Trophoblast cell (in vitro differentiated cells and primary cell): ENCODE results near the gene DCDC2B.
A peak's percentile ranks its signal among the peaks of the same experiment; 100 is the strongest.

Experiments used
- DNase-seq, 2 donors: peaks; one replicate each; pipeline ENCODE4 v3.0.0-alpha.2; 2016
- H2AFZ ChIP-seq: 2 replicates; pipeline ENCODE4 v1.6.1; 2013; ENCODE audit warnings: low read length, moderate library complexity, mild to moderate bottlenecking; ENCODE audit not compliant: insufficient read depth, poor library complexity
- H2AK5ac ChIP-seq: 2 replicates; pipeline ENCODE4 v1.6.1; 2013; ENCODE audit warnings: mild to moderate bottlenecking, low read length
- H2BK120ac ChIP-seq: 2 replicates; pipeline ENCODE4 v1.6.1; 2013; ENCODE audit warnings: low read length, mild to moderate bottlenecking, moderate library complexity; ENCODE audit not compliant: insufficient read depth, poor library complexity
- H2BK12ac ChIP-seq: 2 replicates; pipeline ENCODE4 v1.6.1; 2013; ENCODE audit warnings: mild to moderate bottlenecking, low read length, moderate library complexity
- H2BK5ac ChIP-seq: 2 replicates; pipeline ENCODE4 v1.6.1; 2013; ENCODE audit warnings: low read length, low read depth, moderate library complexity, mild to moderate bottlenecking; ENCODE audit not compliant: poor library complexity
- H3K14ac ChIP-seq: 2 replicates; pipeline ENCODE4 v1.6.1; 2013; ENCODE audit warnings: mild to moderate bottlenecking, low read length
- H3K18ac ChIP-seq: 2 replicates; pipeline ENCODE4 v1.6.1; 2013; ENCODE audit warnings: mild to moderate bottlenecking, low read length
- H3K23ac ChIP-seq: 2 replicates; pipeline ENCODE4 v1.6.1; 2013; ENCODE audit warnings: low read length
- H3K27ac ChIP-seq: 2 replicates; pipeline ENCODE4 v1.5.1; 2013; ENCODE audit warnings: low read depth, mild to moderate bottlenecking, inconsistent platforms, low read length, moderate library complexity
- H3K27me3 ChIP-seq: 2 replicates; pipeline ENCODE4 v1.6.1; 2013; ENCODE audit warnings: inconsistent platforms, mild to moderate bottlenecking, low read length, moderate library complexity; ENCODE audit not compliant: insufficient read depth
- H3K36me3 ChIP-seq, 2 experiments: 1 replicate in 1 of 2; 2 replicates in 1 of 2; pipeline ENCODE4 v1.6.1; 2013; ENCODE audit warnings: low read length in 2 of 2, mild to moderate bottlenecking in 2 of 2, moderate library complexity in 1 of 2; ENCODE audit not compliant: insufficient read depth in 2 of 2, control insufficient read depth in 1 of 2
- H3K4ac ChIP-seq: 2 replicates; pipeline ENCODE4 v1.6.1; 2013; ENCODE audit warnings: low read depth, mild to moderate bottlenecking, low read length, moderate library complexity
- H3K4me1 ChIP-seq, 2 experiments: 1 replicate in 1 of 2; 2 replicates in 1 of 2; pipeline ENCODE4 v1.6.1; 2013; ENCODE audit warnings: low read length in 2 of 2, mild to moderate bottlenecking in 2 of 2, moderate library complexity in 1 of 2; ENCODE audit not compliant: insufficient read depth in 2 of 2, control insufficient read depth in 1 of 2
- H3K4me2 ChIP-seq: 2 replicates; pipeline ENCODE4 v1.6.1; 2013; ENCODE audit warnings: inconsistent platforms, mild to moderate bottlenecking, low read length, moderate library complexity
- H3K4me3 ChIP-seq: 2 replicates; pipeline ENCODE4 v1.5.1; 2013; ENCODE audit warnings: mild to moderate bottlenecking, low read depth, low read length, inconsistent platforms
- H3K79me1 ChIP-seq: one replicate; pipeline ENCODE4 v1.6.1; 2013; ENCODE audit warnings: low read length
- H3K79me2 ChIP-seq: 2 replicates; pipeline ENCODE4 v1.6.1; 2013; ENCODE audit warnings: low read length, mild to moderate bottlenecking; ENCODE audit not compliant: control insufficient read depth, insufficient read depth, poor library complexity
- H3K9ac ChIP-seq: 2 replicates; pipeline ENCODE4 v1.6.1; 2013; ENCODE audit warnings: mild to moderate bottlenecking, low read length
- H3K9me3 ChIP-seq: 2 replicates; pipeline ENCODE4 v1.6.1; 2013; ENCODE audit warnings: low read depth, mild to moderate bottlenecking, control low read depth, inconsistent platforms, low read length; ENCODE audit not compliant: insufficient read depth
- H4K12ac ChIP-seq: 2 replicates; pipeline ENCODE4 v1.6.1; 2013; ENCODE audit warnings: low read depth, mild to moderate bottlenecking, low read length, moderate library complexity
- H4K8ac ChIP-seq: 2 replicates; pipeline ENCODE4 v1.6.1; 2013; ENCODE audit warnings: low read depth, mild to moderate bottlenecking, low read length, moderate library complexity
- H4K91ac ChIP-seq: one replicate; pipeline ENCODE4 v1.6.1; 2013; ENCODE audit warnings: low read depth, mild to moderate bottlenecking, low read length, moderate library complexity
- WGBS: extraction: QIAGEN DNeasy Blood & Tissue Kit; methylation state at CpG from one replicate; pipeline ENCODE4 v1.1.7; 2013; ENCODE audit warnings: missing lambda C conversion rate; ENCODE audit not compliant: insufficient read length, insufficient coverage; ENCODE audit errors: extremely low coverage; 5-methylcytosine and 5-hydroxymethylcytosine counted together

Gene DCDC2B

GRCh38 chr1:32199043-32199716 is 9.7 kb upstream of the DCDC2B start:
- H2BK5ac ChIP-seq, result no peak overlapping the region
- no peak overlapping the region for H4K8ac ChIP-seq
- DNase-seq, result no peak
- no peak overlapping the region for H3K27ac ChIP-seq
- no peak overlapping the region for H3K4me3 ChIP-seq
- no peaks in the 10 kb centered on the region for H3K9me3 ChIP-seq
- H3K4me2 ChIP-seq, result no peak overlapping the region
- H2BK12ac ChIP-seq, result no peak overlapping the region
- H3K4ac ChIP-seq, result no peak overlapping the region
- H4K91ac ChIP-seq, result no peak overlapping the region
- peaks cover 9% of the 10 kb centered on the region for H3K79me1 ChIP-seq
- no peaks in the 10 kb centered on the region for H3K79me2 ChIP-seq
- no peak overlapping the region for H3K14ac ChIP-seq
- no peaks in the 10 kb centered on the region for H3K27me3 ChIP-seq
- H3K23ac ChIP-seq, result no peak overlapping the region
- no peak overlapping the region for H2BK120ac ChIP-seq
- H2AFZ ChIP-seq, result no peak overlapping the region
- peaks cover 27 to 38% of the 10 kb centered on the region in 2 experiments for H3K36me3 ChIP-seq
- H4K12ac ChIP-seq, result no peak overlapping the region
- H3K9ac ChIP-seq, result no peak overlapping the region
- H3K18ac ChIP-seq, result no peak overlapping the region
- H2AK5ac ChIP-seq, result no peak overlapping the region
- H3K4me1 ChIP-seq, result peaks cover 6% of the 10 kb centered on the region in 2 experiments
- no CpG with 5 or more reads among the region's 4 CpGs for WGBS

- H2BK12ac ChIP-seq, result no peak overlapping the region
- H3K4ac ChIP-seq, result no peak overlapping the region
- no peak overlapping the region for H3K18ac ChIP-seq
- H3K79me2 ChIP-seq, result no peaks in the 10 kb centered on the region
- no peak overlapping the region for H2BK5ac ChIP-seq
- H3K27me3 ChIP-seq, result no peaks in the 10 kb centered on the region
- H3K23ac ChIP-seq, result no peak overlapping the region
- H3K4me1 ChIP-seq, result peaks cover 6% of the 10 kb centered on the region in 2 experiments
- H3K9ac ChIP-seq, result no peak overlapping the region
- H3K36me3 ChIP-seq, result peaks cover 25 to 33% of the 10 kb centered on the region in 2 experiments
- no peak overlapping the region for H3K14ac ChIP-seq
- no peak overlapping the region for H4K91ac ChIP-seq
- WGBS, result no CpG with 5 or more reads among the region's 6 CpGs
- H3K79me1 ChIP-seq, result peaks cover 9% of the 10 kb centered on the region
- no peak overlapping the region for H3K27ac ChIP-seq
- no peak overlapping the region for H4K8ac ChIP-seq
- DNase-seq, result no peak
- no peak overlapping the region for H3K4me3 ChIP-seq
- peak overlapping the region; percentile 94 for H3K4me2 ChIP-seq
- H2BK120ac ChIP-seq, result no peak overlapping the region
- H3K9me3 ChIP-seq, result no peaks in the 10 kb centered on the region
- H4K12ac ChIP-seq, result no peak overlapping the region
- H2AK5ac ChIP-seq, result no peak overlapping the region
- H2AFZ ChIP-seq, result no peak overlapping the region
Measured at GRCh38 chr1:32199717-32200072, 9.2 kb upstream of the DCDC2B start.

GRCh38 chr1:32200226-32201010 is 8.5 kb upstream of the DCDC2B start, which contains the start of gene CCDC28B:
TSS of gene CCDC28B (plus strand) at chr1:32200595. CDS start at chr1:32201936, 1,341 bp downstream.
- DNase-seq, result peak; percentile 49 to 50
- peak within 1 kb of the TSS; percentile 3 for H2BK120ac ChIP-seq
- peak within 1 kb of the TSS; percentile 67 for H3K4me3 ChIP-seq
- peak within 1 kb of the TSS; percentile 82 for H2AFZ ChIP-seq
- H2BK12ac ChIP-seq, result no peak within 1 kb of the TSS
- H3K23ac ChIP-seq, result no peak within 1 kb of the TSS
- H3K9ac ChIP-seq, result peak within 1 kb of the TSS; percentile 7
- H3K9me3 ChIP-seq, result no peaks in the 10 kb centered on the region
- H3K18ac ChIP-seq, result no peak within 1 kb of the TSS
- H4K8ac ChIP-seq, result peak within 1 kb of the TSS; percentile 32
- H2AK5ac ChIP-seq, result no peak within 1 kb of the TSS
- H3K27ac ChIP-seq, result no peak within 1 kb of the TSS
- H3K14ac ChIP-seq, result no peak within 1 kb of the TSS
- H4K91ac ChIP-seq, result no peak within 1 kb of the TSS
- peak within 1 kb of the TSS; percentile 94 for H3K4me2 ChIP-seq
- H3K79me2 ChIP-seq, result no peaks in the 10 kb centered on the region
- no peak within 1 kb of the TSS for H4K12ac ChIP-seq
- peaks cover 10% of the 10 kb centered on the region in 2 experiments for H3K4me1 ChIP-seq
- no peak within 1 kb of the TSS for H2BK5ac ChIP-seq
- WGBS, result no CpG with 5 or more reads among the region's 34 CpGs
- no peaks in the 10 kb centered on the region for H3K27me3 ChIP-seq
- no peak within 1 kb of the TSS for H3K4ac ChIP-seq
- peaks cover 17 to 25% of the 10 kb centered on the region in 2 experiments for H3K36me3 ChIP-seq
- H3K79me1 ChIP-seq, result peaks cover 13% of the 10 kb centered on the region

- Histone ChIP-seq H3K9ac (peak overlapping the region; percentile 7), H3K4ac (no peak overlapping the region), H4K12ac (no peak overlapping the region), H4K91ac (no peak overlapping the region), H2BK12ac (no peak overlapping the region), H3K9me3 (no peaks in the 10 kb centered on the region), H3K27me3 (no peaks in the 10 kb centered on the region), H3K4me1 (peaks cover 15% of the 10 kb centered on the region in 2 experiments), H2AK5ac (no peak overlapping the region), H3K79me1 (peaks cover 17% of the 10 kb centered on the region), H3K4me2 (peak overlapping the region; percentile 94), H3K79me2 (peaks cover 4% of the 10 kb centered on the region), H3K14ac (no peak overlapping the region), H4K8ac (peak overlapping the region; percentile 33), H2AFZ (no peak overlapping the region), H3K18ac (no peak overlapping the region), H3K23ac (no peak overlapping the region), H2BK5ac (no peak overlapping the region), H3K27ac (no peak overlapping the region), H3K36me3 (peaks cover 11 to 18% of the 10 kb centered on the region in 2 experiments), H3K4me3 (peak overlapping the region; percentile 67), H2BK120ac (no peak overlapping the region)
- no CpG with 5 or more reads among the region's 26 CpGs for WGBS
- DNase-seq, result peak in 1 of 2 donors; percentile 34
Measured at GRCh38 chr1:32201011-32201855, 7.7 kb upstream of the DCDC2B start.
